NCI-H446 treated with DMSO at 0.1 percent for 48 hours (cell line): ENCODE results near the gene JAGN1.
"Not testable (repeated sequence)": the region's sequence is repeated elsewhere in the genome, so short reads cannot be mapped to it uniquely, and the experiment has no call there.

Experiments
- DNase-seq: peaks from one replicate; lab custom pipeline; 2025; lab: John Stamatoyannopoulos, UW

JAGN1 gene

DNA sequence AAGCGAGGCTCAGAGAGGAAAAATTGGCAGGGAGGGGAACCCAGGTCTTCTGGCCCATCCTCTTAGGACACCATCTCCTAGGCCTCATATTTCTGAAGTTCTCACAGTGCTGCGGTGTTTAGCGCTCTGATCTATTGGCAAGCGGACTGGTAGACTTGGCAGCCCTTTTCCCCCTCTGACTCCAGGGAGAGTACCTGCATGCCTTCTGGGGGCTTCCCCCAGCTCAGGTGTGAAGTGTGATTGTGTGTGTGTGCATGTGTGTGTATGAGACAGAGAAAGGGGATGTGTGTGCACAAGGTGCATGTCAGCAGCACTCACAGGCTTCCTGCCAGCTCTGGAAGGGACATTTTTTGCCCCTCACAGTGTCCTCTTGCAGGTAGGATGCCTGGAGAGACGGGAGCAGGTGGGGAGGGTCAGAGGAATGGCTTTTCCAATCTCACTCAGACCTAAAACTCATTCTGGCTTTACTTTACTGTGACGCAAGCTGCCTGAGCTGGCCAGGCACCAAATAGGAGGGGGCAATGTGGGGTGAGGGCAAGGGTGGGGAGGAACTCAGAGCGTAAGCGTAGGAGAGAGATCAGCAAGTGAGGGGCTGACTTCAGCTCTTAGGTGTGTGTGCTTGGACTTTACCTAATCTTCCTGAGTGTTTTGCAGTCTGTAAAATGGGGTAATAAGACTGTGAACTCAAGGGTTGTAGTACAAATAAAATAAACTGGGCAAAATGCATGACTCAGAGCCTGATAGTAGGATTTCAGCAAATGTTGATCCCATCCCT is 8.2 kb downstream of the JAGN1 start:
- DNase-seq = no peak

DNA sequence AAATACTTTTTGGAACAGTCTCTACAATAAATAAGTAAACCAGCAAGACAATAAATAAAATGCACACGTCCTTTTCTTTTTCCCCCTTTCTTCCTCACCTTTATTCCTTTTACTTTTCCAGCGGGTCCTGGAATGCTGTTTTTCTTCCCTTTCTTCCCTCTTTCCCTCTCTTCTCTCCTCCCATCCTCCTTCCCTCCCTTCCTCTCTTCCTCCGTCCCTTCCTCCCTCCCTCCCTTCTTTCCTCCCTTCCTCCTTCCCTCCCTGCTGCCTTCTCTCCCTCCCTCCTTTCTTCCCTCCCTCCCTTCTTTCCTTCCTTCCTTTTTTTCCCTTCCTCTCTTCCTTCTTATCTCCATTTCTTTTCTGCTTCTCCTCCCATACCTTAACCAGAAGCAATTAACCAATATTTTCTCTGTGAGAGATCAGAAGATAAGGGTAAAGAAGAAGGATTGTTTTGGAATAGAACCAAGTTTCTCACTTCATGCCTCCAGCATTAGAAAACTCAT is 8.9 kb downstream of the JAGN1 start:
- no peak for DNase-seq

DNA sequence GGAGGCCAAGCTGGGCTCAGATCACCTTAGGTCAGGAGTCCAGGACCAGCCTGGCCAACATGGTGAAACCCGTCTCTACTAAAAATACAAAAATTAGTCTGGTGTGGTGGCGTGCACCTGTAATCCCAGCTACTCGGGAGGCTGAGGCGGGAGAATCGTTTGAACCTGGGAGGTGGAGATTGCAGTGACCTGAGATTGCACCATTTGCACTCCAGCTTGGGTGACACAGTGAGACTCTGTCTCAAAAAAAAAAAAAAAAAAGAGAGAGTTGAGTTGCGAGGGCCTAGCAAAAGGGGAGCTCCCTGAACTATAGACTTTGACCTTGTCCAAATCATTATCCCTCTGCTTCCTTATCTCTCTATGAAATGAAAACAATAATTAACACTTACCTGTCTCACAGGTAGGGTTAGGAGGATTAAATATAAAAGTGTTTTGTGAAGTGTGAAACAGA is 10.6 kb downstream of the JAGN1 start:
- DNase-seq = not testable (repeated sequence)

DNA sequence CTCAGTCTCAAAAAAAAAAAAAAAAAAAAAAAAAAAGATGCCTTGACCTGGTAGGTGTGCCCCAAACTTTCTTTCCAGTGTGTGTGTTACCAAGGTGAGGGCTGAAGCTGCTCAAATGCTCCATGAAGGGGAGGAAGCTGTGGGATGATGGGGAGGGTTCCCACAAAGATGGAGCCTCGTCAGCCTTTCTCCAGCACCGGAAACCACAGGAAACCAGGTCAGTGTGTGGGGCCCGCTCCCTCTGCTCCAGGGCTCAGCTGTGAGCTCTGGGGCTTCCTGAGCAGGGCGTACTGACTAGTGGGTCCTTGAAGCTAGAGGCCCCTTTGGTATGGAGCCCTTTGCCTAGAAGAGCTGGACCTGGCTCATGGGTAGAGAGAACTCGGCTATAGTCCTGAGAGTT is 11.6 kb downstream of the JAGN1 start:
- no peak for DNase-seq

DNA sequence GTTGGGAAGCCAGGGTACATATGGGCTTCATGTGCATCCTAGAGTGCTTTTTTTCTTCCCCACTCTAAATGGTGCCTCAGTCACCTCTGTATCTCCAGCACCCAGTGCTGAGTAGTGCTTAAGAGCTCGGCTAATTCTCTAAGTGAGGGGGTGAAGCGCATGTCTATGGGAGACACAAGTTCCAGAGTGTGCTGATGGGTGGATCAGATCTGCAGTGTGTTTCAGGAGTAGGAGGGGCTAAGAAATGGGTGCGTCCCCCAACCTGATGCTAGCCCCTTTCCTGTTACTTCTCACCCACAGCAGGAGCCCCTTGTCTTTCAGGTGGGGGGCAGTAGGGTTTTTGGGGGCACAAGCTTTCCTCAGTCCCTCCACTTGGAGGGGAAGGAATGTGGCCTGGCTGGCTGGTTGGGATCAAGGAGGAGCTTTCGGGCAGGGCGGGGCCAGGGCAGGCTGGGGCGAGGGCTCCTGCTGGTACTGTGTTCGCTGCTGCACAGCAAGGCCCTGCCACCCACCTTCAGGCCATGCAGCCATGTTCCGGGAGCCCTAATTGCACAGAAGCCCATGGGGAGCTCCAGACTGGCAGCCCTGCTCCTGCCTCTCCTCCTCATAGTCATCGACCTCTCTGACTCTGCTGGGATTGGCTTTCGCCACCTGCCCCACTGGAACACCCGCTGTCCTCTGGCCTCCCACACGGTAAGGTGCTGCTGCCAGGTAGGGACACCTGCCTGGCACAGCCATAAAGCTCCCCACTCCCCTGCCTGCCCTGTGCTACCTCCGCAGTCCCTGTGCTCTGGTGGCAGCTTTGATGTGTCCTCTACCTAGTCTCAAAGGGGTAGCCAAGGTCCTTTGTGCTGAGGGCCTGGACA is 12.2 kb downstream of the JAGN1 start, which contains the start of gene IL17RE:
TSS of gene IL17RE (plus strand) at position 477 of the 866 bp plus-strand sequence. CDS start at position 562, 85 bp downstream.
- no peak for DNase-seq

DNA sequence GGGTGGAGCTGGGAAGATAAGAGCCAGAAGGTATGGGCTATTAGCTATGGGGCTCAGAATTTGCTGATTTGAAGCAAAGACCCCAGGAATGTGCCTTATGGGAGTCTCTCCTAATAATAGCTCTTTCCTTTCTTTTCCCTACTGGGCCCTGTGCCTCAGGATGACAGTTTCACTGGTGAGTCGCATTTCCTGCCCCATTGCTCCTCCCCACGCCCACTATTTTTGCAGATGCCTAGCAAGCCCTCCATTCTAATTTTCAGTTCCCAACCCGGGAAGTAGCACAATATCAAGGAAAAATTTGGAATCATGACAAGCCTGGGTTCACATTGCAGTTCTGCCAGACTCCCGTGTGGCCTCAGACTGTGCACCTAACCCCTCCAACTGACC is 12.8 kb downstream of the JAGN1 start:
- no peak for DNase-seq

DNA sequence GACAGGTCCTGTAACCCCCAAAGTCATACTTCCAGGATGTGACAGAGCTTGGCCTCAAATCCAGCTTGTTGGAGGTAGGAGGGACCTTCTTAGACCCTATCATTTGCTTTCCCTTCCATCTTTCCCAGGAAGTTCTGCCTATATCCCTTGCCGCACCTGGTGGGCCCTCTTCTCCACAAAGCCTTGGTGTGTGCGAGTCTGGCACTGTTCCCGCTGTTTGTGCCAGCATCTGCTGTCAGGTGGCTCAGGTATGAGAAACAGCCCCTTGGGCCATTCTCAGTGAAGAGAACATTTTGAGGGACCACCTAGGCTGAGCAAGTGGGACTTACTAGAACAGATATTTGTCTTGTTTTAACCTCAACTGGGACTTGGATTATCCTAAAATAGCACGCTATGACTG is 13.5 kb downstream of the JAGN1 start:
- no peak for DNase-seq

DNA sequence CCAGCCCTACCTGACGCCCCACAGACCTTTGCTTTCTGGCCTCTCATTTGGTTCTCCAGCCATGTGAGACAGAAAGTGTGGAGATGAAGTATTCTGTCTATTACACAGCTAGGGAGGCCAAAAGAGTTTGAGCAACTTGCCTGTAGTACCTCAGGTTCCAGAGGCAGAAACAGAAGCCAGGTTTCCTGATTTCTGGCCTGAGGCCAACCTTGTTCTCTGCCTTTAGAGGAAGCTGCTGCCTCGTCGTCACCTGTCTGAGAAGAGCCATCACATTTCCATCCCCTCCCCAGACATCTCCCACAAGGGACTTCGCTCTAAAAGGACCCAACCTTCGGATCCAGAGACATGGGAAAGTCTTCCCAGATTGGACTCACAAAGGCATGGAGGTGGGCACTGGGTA is 16.1 kb downstream of the JAGN1 start:
- DNase-seq = no peak

DNA sequence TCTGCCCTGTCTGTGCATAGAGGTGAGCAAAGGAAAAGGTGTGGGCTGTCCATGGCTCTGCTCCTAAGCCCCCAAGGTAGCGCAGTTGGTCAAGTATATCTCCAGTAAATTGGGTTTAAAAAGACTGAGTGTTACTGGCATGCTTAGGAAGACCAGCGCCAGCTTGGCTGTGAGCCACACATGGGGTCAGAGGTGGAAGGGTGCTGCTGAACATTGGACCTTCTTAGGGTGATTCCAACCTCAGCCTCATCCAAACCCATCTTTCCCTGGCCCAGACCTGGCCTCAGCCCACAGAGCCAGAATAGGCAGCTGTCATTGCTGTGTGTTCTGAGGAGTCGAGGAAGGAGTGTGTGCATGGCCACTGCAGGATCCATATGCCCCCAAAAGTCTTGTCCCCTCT is 17.9 kb downstream of the JAGN1 start:
- no peak for DNase-seq

DNA sequence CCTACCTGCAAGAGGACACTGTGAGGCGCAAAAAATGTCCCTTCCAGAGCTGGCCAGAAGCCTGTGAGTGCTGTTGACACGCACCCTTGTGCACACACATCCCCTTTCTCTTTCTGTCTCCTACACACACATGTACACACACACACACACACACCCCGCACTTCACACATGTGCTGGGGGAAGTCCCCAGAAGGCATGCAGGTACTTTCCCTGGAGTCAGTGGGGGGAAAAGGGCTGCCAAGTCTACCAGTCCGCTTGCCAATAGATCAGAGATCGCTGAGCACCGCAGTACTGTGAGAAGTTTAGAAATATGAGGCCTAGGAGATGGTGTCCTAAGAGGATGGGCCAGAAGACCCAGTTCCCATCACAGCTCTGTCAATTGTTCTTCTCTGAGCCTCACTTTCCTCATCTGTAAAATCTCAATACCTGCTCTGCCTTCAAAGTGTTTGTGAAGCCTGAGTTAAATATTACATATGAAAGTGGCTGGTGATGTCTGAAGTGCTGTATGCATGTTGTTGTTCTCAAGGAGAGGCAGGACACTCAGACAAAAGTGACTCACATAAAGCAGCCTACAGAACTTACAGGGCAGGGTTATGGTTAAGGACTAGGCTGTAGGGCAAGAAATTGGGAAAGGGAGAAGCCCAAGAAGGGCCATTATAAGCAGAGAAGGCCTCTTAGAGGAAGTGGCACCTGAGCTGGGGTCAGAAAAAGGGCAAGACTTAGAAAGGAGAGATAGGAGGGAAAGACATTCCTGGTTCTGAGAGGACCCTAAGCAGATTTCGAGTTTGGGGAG is 19.0 kb downstream of the JAGN1 start:
- DNase-seq = no peak

DNA sequence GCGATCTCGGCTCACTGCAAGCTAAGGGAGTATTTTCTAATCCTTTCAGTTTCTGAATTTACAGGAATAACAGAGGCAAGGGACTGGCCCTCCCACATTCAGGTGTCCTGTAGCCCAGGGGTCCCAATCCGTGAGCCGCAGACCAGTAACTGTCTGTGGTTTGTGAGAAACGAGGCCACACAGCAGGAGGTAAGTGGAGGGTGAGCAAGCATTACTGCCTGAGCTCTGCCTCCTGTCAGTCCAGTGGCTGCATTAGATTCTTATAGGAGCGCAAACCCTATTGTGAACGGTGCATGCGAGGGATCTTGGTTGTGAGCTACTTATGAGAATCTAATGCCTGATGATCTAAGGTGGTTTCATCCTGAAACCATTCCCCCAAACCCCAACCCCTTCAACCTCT is 21.5 kb downstream of the JAGN1 start:
- no peak for DNase-seq

DNA sequence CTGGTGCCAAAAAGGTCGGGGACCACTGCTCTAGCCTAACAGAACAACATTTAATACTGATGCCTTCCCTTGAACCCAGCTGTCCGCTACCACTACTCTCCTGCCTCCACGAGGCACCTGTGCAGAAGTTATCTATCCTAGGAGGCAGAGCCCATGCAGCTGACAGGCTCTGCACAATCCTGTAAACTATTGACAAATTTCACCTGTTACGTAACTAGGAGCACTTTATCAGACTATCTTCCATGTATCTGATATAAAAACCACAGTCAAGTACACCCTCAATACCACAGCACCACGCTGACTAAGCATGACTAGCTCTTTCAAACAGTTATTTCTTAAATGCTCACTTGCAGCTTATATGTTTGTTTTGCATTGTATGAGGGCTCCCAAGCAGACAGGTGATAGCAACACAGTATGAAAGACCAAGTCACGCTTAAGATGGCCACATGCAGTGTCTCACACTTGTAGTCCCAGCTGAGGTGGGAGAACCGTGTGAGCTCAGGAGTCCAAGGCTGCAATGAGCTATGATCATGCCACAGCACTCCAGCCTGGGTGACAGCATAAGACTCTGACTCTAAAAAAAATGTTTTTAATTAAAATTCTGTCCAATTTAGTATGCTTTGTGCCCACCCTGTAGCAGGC is 22.0 kb downstream of the JAGN1 start:
- DNase-seq = no peak

DNA sequence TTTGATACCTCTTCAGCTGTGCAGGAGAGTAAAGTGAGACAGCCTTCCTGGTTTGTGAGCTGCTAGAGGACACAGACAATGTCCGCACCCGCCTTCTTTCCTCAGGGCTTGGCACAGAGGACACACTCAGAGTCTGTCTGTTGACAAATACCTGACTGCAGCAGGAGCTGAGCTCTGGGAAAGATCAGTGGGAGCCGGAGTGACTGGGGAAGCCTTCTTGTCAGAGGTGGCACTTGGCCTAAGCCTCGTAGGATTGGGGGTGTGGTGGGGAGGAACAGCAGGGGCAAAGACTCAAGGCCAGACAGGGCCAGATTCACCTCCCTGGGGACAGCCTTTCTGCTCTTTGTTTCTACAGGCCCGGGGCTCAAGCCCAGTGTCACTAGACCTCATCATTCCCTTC is 23.2 kb downstream of the JAGN1 start:
- DNase-seq = no peak

DNA sequence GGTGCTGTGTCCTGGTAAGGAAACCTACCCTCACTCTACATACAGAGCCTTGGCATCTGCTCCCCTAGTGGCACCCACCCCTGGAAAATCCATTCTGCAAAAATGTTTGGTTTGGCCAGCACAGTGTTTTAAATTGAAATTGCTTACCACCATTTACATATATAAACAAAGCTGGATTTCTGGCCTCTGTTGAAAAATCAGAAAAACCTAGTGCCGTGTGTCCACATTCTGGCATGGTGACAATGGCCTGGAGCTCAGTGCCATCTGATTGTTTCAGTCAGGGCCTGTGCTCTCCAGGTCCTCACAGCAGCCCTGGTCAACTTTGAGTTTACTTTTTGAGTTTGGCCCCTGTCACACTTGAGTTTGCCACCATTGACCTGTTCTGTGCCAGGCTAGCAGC is 23.6 kb downstream of the JAGN1 start:
- no peak for DNase-seq

DNA sequence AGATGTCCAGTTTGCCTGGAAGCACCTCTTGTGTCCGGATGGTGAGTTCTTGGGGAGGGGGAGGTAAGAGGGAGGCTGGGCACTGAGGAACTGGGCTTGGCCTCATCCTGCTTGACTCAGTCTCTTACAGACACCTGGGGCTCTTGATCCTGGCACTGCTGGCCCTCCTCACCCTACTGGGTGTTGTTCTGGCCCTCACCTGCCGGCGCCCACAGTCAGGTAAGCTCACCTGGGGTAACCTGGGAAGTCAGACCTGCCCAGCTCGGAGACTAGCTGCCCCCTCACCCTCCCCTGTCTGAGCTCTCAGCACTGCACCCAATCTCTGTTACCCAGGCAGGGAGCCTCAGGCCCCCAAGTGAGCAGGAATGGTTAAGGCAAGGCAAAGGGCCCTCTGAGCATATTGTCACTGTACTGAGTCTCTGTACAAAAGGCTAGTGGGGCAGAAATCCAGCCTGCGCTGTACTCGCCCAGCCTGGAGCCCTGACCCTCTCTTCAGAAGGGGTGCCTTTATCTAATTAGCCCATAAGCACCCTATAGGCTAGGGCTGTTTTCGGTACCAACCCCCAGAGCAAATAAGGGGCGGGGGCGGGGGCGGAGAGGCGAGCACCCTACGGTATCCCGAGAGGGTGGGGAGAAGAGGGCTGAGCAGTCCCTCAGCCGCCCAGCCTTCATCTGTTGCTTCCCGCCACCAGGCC is 24.3 kb downstream of the JAGN1 start:
- no peak for DNase-seq

DNA sequence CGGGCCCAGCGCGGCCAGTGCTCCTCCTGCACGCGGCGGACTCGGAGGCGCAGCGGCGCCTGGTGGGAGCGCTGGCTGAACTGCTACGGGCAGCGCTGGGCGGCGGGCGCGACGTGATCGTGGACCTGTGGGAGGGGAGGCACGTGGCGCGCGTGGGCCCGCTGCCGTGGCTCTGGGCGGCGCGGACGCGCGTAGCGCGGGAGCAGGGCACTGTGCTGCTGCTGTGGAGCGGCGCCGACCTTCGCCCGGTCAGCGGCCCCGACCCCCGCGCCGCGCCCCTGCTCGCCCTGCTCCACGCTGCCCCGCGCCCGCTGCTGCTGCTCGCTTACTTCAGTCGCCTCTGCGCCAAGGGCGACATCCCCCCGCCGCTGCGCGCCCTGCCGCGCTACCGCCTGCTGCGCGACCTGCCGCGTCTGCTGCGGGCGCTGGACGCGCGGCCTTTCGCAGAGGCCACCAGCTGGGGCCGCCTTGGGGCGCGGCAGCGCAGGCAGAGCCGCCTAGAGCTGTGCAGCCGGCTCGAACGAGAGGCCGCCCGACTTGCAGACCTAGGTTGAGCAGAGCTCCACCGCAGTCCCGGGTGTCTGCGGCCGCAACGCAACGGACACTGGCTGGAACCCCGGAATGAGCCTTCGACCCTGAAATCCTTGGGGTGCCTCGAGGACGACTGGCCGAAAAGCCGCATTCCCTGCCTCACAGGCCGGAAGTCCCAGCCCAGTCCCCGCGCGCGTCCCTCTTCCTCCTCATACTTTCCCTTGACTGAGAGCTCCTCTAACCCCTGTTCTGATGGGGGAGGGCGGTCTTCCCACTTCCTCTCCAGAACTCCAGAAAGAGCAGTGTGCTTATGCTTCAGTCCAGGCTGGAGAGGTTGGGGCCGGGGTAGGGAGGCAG is 25.1 kb downstream of the JAGN1 start:
- DNase-seq = no peak

DNA sequence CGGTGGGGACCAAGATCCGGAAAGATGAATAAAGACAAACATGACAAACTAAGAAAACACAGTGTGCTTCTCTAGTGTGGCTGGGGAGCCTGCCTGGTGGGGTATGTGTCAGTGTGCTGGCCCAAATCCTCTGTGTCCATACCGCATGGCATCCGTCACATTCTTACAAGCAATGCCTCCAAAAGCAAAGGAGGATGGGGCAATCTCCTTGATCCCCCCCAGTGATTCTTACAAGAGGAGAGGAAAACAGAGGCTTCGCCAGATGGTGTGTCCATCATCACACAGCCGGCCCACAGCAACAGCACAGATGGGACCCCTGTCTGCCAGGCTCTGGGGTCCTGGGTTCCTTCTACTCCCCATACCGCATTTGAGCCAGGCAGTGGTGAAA is 25.9 kb downstream of the JAGN1 start:
- DNase-seq = no peak

DNA sequence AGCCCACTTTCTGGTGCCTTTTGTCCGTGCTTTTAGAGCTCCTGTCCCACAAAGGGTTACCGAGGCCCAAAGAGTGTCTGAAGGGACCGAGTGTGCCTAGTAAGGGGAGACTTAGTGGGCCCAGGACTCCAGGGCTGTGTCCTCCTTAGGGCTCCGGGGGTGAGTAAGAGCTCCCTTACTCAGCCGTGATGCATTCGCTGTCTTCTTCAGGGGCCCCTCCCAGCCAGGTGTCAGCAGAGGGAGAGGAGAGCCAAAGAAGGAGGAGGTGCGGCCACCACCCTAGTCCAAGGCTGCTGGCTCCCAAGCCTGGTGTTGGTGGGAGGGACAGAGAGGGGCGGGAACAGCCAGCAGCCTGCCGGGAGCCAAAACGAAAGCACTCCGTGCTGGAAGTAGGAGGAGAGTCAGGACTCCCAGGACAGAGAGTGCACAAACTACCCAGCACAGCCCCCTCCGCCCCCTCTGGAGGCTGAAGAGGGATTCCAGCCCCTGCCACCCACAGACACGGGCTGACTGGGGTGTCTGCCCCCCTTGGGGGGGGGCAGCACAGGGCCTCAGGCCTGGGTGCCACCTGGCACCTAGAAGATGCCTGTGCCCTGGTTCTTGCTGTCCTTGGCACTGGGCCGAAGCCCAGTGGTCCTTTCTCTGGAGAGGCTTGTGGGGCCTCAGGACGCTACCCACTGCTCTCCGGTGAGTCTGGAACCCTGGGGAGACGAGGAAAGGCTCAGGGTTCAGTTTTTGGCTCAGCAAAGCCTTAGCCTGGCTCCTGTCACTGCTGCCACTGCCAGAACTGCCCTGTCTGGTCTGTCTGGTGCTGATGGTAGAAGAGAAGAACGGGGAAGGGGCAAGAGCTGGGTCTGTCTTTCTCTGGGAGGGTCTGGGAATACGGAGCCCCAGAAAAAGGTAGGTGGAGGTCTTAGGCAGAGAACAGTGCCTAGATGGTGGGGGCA is 26.6 kb downstream of the JAGN1 start, which contains the start of gene IL17RC:
TSS of gene IL17RC (plus strand) at position 365 of the 947 bp plus-strand sequence. CDS start at position 583, 218 bp downstream.
- DNase-seq = peak; percentile 58

DNA sequence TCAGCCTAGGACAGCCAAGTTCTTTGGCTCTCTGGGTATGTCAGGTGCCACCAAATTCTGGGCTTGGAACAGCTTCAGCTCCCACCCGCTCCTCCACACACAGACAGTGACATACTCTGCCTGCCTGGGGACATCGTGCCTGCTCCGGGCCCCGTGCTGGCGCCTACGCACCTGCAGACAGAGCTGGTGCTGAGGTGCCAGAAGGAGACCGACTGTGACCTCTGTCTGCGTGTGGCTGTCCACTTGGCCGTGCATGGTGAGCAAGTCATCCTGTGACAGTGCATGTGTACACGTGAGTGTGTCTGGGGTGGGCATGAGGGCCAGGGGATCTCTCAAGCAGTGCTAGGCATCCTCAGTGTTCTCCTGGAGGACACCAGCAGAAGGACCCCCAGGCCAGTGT is 27.4 kb downstream of the JAGN1 start:
- DNase-seq = no peak
